HL-60 (cell line): ENCODE data around the gene ERBB4.

Source experiments
- CTCF ChIP-seq: IDR thresholded peaks from one replicate; pipeline ENCODE4 v1.5.1; 2011; ENCODE audit warnings: low read length, control low read depth, inconsistent platforms; ENCODE audit not compliant: insufficient read depth
- GABPA ChIP-seq: IDR thresholded peaks from 2 replicates; pipeline ENCODE4 v1.6.1; 2012; ENCODE audit warnings: low read depth

DNA sequence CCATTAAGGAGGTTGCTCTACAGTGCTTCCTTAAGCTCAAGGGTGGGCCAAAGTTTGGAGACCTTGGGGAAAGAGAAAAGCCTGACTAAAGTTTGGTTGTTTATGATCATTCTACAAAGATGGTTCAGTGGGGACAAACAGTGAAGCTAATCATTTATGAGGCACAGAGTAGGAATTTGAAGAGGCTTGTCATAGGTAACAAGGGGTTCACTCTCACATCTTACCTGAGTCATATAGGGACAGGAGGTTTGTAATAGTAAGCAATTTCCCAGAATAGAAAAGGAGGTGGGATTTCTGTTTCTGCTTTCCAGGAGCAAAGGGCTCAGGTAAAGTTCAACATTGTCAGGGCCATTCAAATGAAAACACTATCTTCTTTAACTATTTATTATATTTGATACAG is 1194.3 kb downstream of the ERBB4 start:
- TF ChIP-seq GABPA (no peak), CTCF (no peak)
